Transverse colon (tissue), 4 donors: Measurements from ENCODE around the gene FNDC3B. TPM values are rescaled to one million over a fixed set of nuclear protein-coding genes. Genes with fewer than 3 reads are reported as not detected.
A peak's percentile ranks its signal among the peaks of the same experiment; 100 is the strongest.
"Not testable (repeated sequence)": the region's sequence is repeated elsewhere in the genome, so short reads cannot be mapped to it uniquely, and the experiment has no call there.

ENCODE experiments used
- DNase-seq: peaks from one replicate; pipeline ENCODE4 v3.0.0-alpha.2; 2019
- H3K27ac ChIP-seq, 4 donors: fragments of 200-600 bp; sonication (generic); 2 replicates each; pipeline ENCODE4 v1.5.1; 2016 to 2018; ENCODE audit warnings: inconsistent platforms in 4 of 4
- H3K27me3 ChIP-seq: fragments of 200-600 bp; sonication (generic); 2 replicates; pipeline ENCODE4 v1.5.1; 2017; ENCODE audit warnings: inconsistent platforms
- H3K36me3 ChIP-seq, 4 donors: fragments of 200-600 bp; sonication (generic); 2 replicates each; pipeline ENCODE4 v1.5.1; 2017 to 2019; ENCODE audit warnings: inconsistent platforms in 4 of 4
- H3K4me1 ChIP-seq, 4 donors: fragments of 200-600 bp; sonication (generic); 2 replicates each; pipeline ENCODE4 v1.5.1; 2017 to 2020; ENCODE audit warnings: inconsistent platforms in 4 of 4
- H3K4me3 ChIP-seq, 4 donors: fragments of 200-600 bp; sonication (generic); 1 replicate in 1 of 4; 2 replicates in 3 of 4; pipeline versions ENCODE4 v1.5.1 to v1.6.1; 2017 to 2019; ENCODE audit warnings: inconsistent platforms in 4 of 4
- H3K9me3 ChIP-seq, 2 donors: fragments of 200-600 bp; sonication (generic); 2 replicates each; pipeline ENCODE4 v1.5.1; 2017 to 2019; ENCODE audit warnings: inconsistent platforms in 2 of 2
- EP300 ChIP-seq: sonication (generic); formaldehyde crosslinking; IDR thresholded peaks from one replicate; pipeline ENCODE4 v1.6.1; 2017; ENCODE audit warnings: antibody characterized with exemption, low read depth
- POLR2A ChIP-seq: fragments of 450-650 bp; IDR thresholded peaks from one replicate; pipeline ENCODE4 v1.6.1; 2016; ENCODE audit warnings: antibody characterized with exemption, mild to moderate bottlenecking, moderate library complexity
- POLR2AphosphoS5 ChIP-seq, 3 donors: sonication (generic); formaldehyde crosslinking; IDR thresholded peaks; one replicate each; pipeline ENCODE4 v1.6.1; 2016; ENCODE audit warnings: antibody characterized with exemption in 3 of 3
- WGBS, 2 donors: methylation state at CpG; one replicate each; pipeline ENCODE4 v1.1.5; 2018; ENCODE audit warnings: low coverage in 1 of 2; 5-methylcytosine and 5-hydroxymethylcytosine counted together
- in situ Hi-C, 4 donors: fragments of 200-750 bp; cut with MboI; loops; one replicate each; pipeline versions ENCODE4 v1.15.0 to v1.15.1; 2017; ENCODE audit warnings: low sequenced_read_pairs in 3 of 4, low pct_ligation_motif_present in 1 of 4, low pct_unique_long_range_greater_than_20kb in 1 of 4
- intact Hi-C: fragments of 100-400 bp; cut with DNase I; formaldehyde crosslinking; loops from one replicate; pipeline ENCODE4 v1.15.1; 2023; ENCODE audit warnings: low total_unique reads
- total RNA-seq, 4 donors: library from RNA; depleted of rRNA; stranded (reverse); fragments of >200 nt; gene quantifications; one replicate each; pipeline ENCODE4 v1.1.0, GENCODE V29; 2016
- TF ChIP-seq, protein P1 (sequence below), 5 experiments: fragments of 200-600 bp in 3 of 5; fragments of 450-650 bp in 2 of 5; sonication (generic) in 3 of 5; IDR thresholded peaks; 1 replicate in 2 of 5; 2 replicates in 3 of 5; pipeline ENCODE4 v1.5.1; 2016 to 2017; ENCODE audit warnings: antibody characterized with exemption in 5 of 5, inconsistent platforms in 3 of 5, mild to moderate bottlenecking in 2 of 5, moderate library complexity in 1 of 5

FNDC3B gene
- total RNA-seq = 10 to 100 TPM; 28.5 to 85.7 (median 44.5) TPM

DNA sequence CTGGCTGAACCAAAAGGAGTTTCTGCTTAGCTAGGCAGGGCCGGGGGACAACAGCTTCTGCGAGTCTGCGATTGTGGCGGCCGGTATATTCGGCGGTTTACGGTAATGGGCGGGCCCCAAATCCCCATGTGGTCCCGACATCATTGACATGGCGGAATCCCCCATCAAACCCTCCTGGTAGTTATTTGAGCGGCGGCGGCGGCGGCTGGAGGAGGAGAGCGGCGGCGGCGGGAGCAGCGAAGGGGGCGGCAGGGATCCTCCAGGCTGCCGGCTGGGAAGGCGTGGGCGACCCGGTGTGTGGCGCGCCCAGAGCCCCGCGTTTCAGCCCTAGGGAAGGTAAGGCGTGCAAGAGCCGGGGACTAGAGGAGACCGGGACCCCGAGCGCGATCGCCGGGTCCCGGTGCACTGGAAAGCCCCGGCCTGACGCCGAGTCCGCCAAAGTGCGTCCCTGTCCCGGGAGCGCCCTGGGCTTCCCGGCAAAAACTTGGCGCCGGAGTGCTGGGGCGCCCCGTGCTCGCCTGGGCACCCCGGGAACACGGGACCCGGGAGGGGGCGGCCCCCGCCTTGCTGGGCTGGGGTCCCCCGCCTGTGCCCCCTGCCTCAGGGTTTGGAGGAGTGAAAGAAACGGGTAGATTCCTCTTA lies at the start of gene FNDC3B:
Gene FNDC3B, plus strand, starts transcription at position 143 of the 642 bp plus-strand sequence. CDS start 72,902 bp downstream, outside the sequence.
- in situ Hi-C loops (loop anchor here (10.0 to 25.0 kb wide), 3 partner anchors 273 to 298 kb away; no protein-coding TSS in a partner anchor), intact Hi-C loops (loop anchor here (2.0 kb wide), 1 partner anchor 293 kb away; no protein-coding TSS in a partner anchor)
- H3K36me3 ChIP-seq = no peaks in the 10 kb centered on the region
- 0% methylated on average over 56 of the region's 59 CpGs; no CpG with 5 or more reads in 1 of the 2 donors for WGBS, 2 donors
- H3K9me3 ChIP-seq = no peaks in the 10 kb centered on the region
- no peaks in the 10 kb centered on the region for H3K27me3 ChIP-seq
- peak within 1 kb of the TSS; percentile 97 to 99 (median 99) for H3K27ac ChIP-seq
- TF ChIP-seq POLR2A (peak; percentile 87), POLR2AphosphoS5 (IDR thresholded peaks at IDR 0.05) (peak; percentile 81 to 88 (median 87)), EP300 (no peak)
- peak; percentile 96 for DNase-seq
- H3K4me1 ChIP-seq = peaks cover 0 to 43% (median 30%) of the 10 kb centered on the region in 4 donors
- H3K4me3 ChIP-seq = peak within 1 kb of the TSS; percentile 84 to 99 (median 88)

DNA sequence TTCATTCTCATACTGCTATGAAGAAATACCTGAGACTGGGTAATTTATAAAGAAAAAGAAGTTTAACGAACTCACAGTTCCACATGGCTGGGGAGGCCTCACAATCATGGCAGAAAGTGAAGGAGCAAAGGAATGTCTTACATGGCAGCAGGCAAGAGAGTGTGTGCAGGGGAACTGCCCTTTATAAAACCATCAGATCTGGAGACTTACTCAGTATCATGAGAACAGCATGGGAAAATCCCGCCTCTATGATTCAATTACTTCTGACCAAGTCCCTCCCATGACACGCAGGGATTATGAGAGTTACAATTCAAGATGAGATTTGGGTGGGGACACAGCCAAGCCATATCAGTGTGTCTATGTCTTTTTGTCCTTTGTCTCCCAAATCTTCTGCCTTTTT lies 49.1 kb upstream of the FNDC3B start:
- H3K36me3 ChIP-seq, H3K4me3 ChIP-seq, DNase-seq, H3K27me3 ChIP-seq, in situ Hi-C loops, H3K4me1 ChIP-seq, H3K9me3 ChIP-seq, H3K27ac ChIP-seq, intact Hi-C loops: not testable (repeated sequence)
- WGBS, 2 donors = 89 to 93% methylated on average over 3 of the region's 3 CpGs

DNA sequence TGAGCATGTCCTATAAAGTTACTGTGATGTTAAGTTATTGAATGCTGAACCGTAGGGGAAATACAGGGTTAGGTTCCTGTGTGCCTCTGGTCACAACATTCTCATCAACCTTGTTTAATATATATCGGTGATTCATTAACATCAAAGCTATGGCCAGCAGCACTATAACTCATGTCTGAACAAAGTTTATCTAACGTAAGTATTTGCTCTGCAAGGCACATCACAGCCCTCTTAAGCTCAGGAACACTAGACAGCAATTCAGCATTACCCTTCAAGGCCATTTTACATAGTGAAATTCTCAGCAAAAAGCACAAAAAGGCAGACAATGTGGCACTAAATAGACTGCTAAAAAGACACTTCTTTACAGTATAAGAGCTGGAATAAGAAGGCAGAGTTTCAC lies 48.2 kb upstream of the FNDC3B start:
- intact Hi-C loops = no loop called here
- WGBS, 2 donors = 63 to 69% methylated on average over 3 of the region's 3 CpGs
- H3K27ac ChIP-seq = no peak overlapping the region
- no peaks in the 10 kb centered on the region for H3K9me3 ChIP-seq
- H3K4me3 ChIP-seq = no peak overlapping the region
- in situ Hi-C loops = no loop called here
- TF ChIP-seq POLR2A (no peak), POLR2AphosphoS5 (IDR thresholded peaks at IDR 0.05) (no peak), EP300 (no peak)
- TF ChIP-seq, protein P1, sequence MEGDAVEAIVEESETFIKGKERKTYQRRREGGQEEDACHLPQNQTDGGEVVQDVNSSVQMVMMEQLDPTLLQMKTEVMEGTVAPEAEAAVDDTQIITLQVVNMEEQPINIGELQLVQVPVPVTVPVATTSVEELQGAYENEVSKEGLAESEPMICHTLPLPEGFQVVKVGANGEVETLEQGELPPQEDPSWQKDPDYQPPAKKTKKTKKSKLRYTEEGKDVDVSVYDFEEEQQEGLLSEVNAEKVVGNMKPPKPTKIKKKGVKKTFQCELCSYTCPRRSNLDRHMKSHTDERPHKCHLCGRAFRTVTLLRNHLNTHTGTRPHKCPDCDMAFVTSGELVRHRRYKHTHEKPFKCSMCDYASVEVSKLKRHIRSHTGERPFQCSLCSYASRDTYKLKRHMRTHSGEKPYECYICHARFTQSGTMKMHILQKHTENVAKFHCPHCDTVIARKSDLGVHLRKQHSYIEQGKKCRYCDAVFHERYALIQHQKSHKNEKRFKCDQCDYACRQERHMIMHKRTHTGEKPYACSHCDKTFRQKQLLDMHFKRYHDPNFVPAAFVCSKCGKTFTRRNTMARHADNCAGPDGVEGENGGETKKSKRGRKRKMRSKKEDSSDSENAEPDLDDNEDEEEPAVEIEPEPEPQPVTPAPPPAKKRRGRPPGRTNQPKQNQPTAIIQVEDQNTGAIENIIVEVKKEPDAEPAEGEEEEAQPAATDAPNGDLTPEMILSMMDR (IDR thresholded peaks at IDR 0.05) = no peak
- no peaks in the 10 kb centered on the region for H3K36me3 ChIP-seq
- H3K27me3 ChIP-seq = no peaks in the 10 kb centered on the region
- peaks cover 0 to 10% (median 2%) of the 10 kb centered on the region in 4 donors for H3K4me1 ChIP-seq
- no peak for DNase-seq

DNA sequence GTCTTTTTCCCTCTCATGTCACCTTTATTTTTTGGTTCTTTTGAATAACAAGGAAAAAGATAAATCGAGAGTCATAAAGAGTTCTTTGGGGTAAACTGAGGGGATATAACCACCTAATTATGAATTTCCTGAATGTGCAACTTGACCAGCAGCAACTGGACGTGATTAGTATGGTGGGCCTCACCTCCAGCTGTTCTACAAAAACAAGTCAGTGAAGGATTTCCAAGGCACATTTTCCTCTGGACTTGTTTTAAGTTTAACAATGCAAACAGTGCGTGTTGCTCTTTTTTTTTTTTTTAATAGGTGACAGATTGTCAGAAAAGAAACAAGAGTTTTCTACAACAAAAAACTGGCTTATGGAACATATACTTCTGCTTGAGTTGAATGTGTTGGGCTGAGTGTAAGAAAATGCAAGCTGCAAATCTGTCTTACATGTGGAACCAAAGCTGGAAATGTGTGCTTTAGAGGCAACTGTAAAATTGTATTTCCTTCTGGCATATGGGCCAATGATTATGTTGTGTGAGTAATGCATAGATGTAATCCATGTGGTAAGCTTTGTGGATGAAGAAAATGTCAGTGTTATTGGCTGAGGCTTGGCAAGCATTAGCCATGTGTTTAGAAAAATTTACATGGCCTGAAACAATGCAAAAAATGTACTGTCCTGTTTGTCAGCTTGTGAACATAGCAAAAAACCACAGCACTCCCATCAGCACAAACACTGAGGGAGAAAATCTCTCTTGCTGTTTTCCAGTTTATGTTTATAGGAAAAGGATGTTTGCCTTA lies 44.5 kb upstream of the FNDC3B start:
- TF ChIP-seq POLR2A = no peak
- TF ChIP-seq EP300 = no peak
- no peak for TF ChIP-seq POLR2AphosphoS5 (IDR thresholded peaks at IDR 0.05)
- TF ChIP-seq, protein P1 (IDR thresholded peaks at IDR 0.05) = no peak
- 29 to 55% methylated on average over 3 of the region's 3 CpGs for WGBS, 2 donors
- intact Hi-C loops (no loop called here), in situ Hi-C loops (no loop called here)
- Histone ChIP-seq H3K36me3 (no peaks in the 10 kb centered on the region), H3K4me1 (peaks cover 0 to 10% (median 2%) of the 10 kb centered on the region in 4 donors), H3K9me3 (peaks cover 0 to 7% of the 10 kb centered on the region in 2 donors), H3K27ac (no peak overlapping the region), H3K27me3 (no peaks in the 10 kb centered on the region), H3K4me3 (no peak overlapping the region)
- DNase-seq = no peak

DNA sequence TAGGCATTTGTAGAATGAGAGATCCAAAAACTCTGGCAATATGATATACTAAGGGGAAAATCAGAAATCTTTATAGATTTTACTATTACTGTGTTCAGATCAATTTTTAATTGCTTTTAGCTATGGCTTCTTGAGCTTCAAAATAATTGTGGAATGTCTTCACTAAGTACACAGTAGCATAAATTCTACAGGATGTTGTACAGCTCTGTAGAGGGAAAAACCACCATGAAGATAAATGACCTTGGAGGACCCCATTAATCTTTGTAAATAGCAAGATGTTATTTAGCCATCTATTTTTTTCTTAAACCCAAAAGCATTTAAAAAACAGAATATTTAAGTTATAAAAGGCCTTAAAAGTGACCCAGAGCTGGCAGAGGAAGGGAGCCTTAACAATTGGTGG lies 43.9 kb upstream of the FNDC3B start:
- DNase-seq = no peak
- Histone ChIP-seq H3K27me3 (no peaks in the 10 kb centered on the region), H3K9me3 (peaks cover 0 to 7% of the 10 kb centered on the region in 2 donors), H3K36me3 (no peaks in the 10 kb centered on the region), H3K4me1 (peaks cover 0 to 10% (median 2%) of the 10 kb centered on the region in 4 donors), H3K27ac (no peak overlapping the region), H3K4me3 (no peak overlapping the region)
- no peak for TF ChIP-seq POLR2A
- TF ChIP-seq POLR2AphosphoS5 (IDR thresholded peaks at IDR 0.05) = no peak
- no peak for TF ChIP-seq EP300
- TF ChIP-seq, protein P1 (IDR thresholded peaks at IDR 0.05) = no peak
- in situ Hi-C loops (no loop called here), intact Hi-C loops (no loop called here)
